Liver (tissue), 9 donors: ENCODE measurements around the gene ATXN10. TPM values are rescaled to one million over a fixed set of nuclear protein-coding genes. Genes with fewer than 3 reads are reported as not detected.

ENCODE experiments used
- DNase-seq: peaks from one replicate; pipeline ENCODE4 v3.0.0-alpha.2; 2017; ENCODE audit warnings: low spot score
- H3K27ac ChIP-seq, 2 donors: one replicate each; pipeline ENCODE4 v1.7.0; 2013; ENCODE audit warnings: inconsistent platforms in 2 of 2, low read length in 2 of 2, control low read depth in 1 of 2, low read depth in 1 of 2, mild to moderate bottlenecking in 1 of 2
- H3K27me3 ChIP-seq, 4 donors: one replicate each; pipeline versions ENCODE4 v1.6.1 to v1.7.0; 2013; ENCODE audit warnings: low read length in 3 of 4, inconsistent platforms in 1 of 4, mild to moderate bottlenecking in 1 of 4, moderate library complexity in 1 of 4; ENCODE audit not compliant: control insufficient read depth in 4 of 4, insufficient read depth in 4 of 4
- H3K36me3 ChIP-seq, 4 donors: one replicate each; pipeline versions ENCODE4 v1.6.1 to v1.7.0; 2013; ENCODE audit warnings: low read length in 3 of 4, mild to moderate bottlenecking in 3 of 4, low read depth in 1 of 4, moderate library complexity in 1 of 4; ENCODE audit not compliant: control insufficient read depth in 4 of 4, insufficient read depth in 3 of 4
- H3K4me1 ChIP-seq, 4 donors: one replicate each; pipeline versions ENCODE4 v1.6.1 to v1.7.0; 2013; ENCODE audit warnings: low read length in 3 of 4, mild to moderate bottlenecking in 3 of 4, moderate library complexity in 1 of 4; ENCODE audit not compliant: control insufficient read depth in 4 of 4, insufficient read depth in 4 of 4
- H3K4me3 ChIP-seq, 3 donors: one replicate each; pipeline versions ENCODE4 v1.6.1 to v1.7.0; 2013; ENCODE audit warnings: low read length in 3 of 3, control low read depth in 1 of 3, low read depth in 1 of 3, mild to moderate bottlenecking in 1 of 3
- H3K9ac ChIP-seq, 2 donors: one replicate each; pipeline ENCODE4 v1.7.0; 2013; ENCODE audit warnings: low read length in 2 of 2, mild to moderate bottlenecking in 2 of 2, moderate library complexity in 2 of 2, control low read depth in 1 of 2, low read depth in 1 of 2
- H3K9me3 ChIP-seq, 4 donors: one replicate each; pipeline versions ENCODE4 v1.6.1 to v1.7.0; 2013; ENCODE audit warnings: low read length in 3 of 4; ENCODE audit not compliant: control insufficient read depth in 4 of 4
- EGR1 ChIP-seq, 2 donors: IDR thresholded peaks; 2 replicates each; pipeline ENCODE4 v1.6.1; 2016 to 2018; ENCODE audit warnings: antibody characterized with exemption in 2 of 2, low read depth in 2 of 2
- FOXA1 ChIP-seq: IDR thresholded peaks from 2 replicates; pipeline ENCODE4 v1.6.1; 2016; ENCODE audit warnings: antibody characterized with exemption
- FOXA2 ChIP-seq: IDR thresholded peaks from 2 replicates; pipeline ENCODE4 v1.6.1; 2016; ENCODE audit warnings: antibody characterized with exemption
- GABPA ChIP-seq, 2 donors: IDR thresholded peaks in 1 of 2; conservative IDR thresholded peaks in 1 of 2; 2 replicates each; pipeline ENCODE4 v1.6.1; 2016; ENCODE audit warnings: antibody characterized with exemption in 2 of 2, mild to moderate bottlenecking in 1 of 2, moderate library complexity in 1 of 2
- HNF4A ChIP-seq, 2 donors: conservative IDR thresholded peaks; 2 replicates each; pipeline ENCODE4 v1.6.1; 2016; ENCODE audit warnings: antibody characterized with exemption in 2 of 2, mild to moderate bottlenecking in 2 of 2
- HNF4G ChIP-seq: IDR thresholded peaks from 2 replicates; pipeline ENCODE4 v1.6.1; 2016; ENCODE audit warnings: antibody characterized with exemption
- JUND ChIP-seq, 2 donors: IDR thresholded peaks; 2 replicates each; pipeline ENCODE4 v1.6.1; 2016; ENCODE audit warnings: antibody characterized with exemption in 2 of 2
- NR2F2 ChIP-seq: IDR thresholded peaks from 2 replicates; pipeline ENCODE4 v1.6.1; 2016; ENCODE audit warnings: antibody characterized with exemption
- RAD21 ChIP-seq, 2 donors: IDR thresholded peaks; 2 replicates each; pipeline ENCODE4 v1.6.1; 2016; ENCODE audit warnings: antibody characterized with exemption in 2 of 2, mild to moderate bottlenecking in 2 of 2
- RXRA ChIP-seq, 2 donors: IDR thresholded peaks; 2 replicates each; pipeline ENCODE4 v1.6.1; 2017 to 2018; ENCODE audit warnings: antibody characterized with exemption in 2 of 2, mild to moderate bottlenecking in 1 of 2
- SP1 ChIP-seq: IDR thresholded peaks from 2 replicates; pipeline ENCODE4 v1.6.1; 2018; ENCODE audit warnings: antibody characterized with exemption, mild to moderate bottlenecking
- TAF1 ChIP-seq: conservative IDR thresholded peaks from 2 replicates; pipeline ENCODE4 v1.6.1; 2016; ENCODE audit warnings: antibody characterized with exemption, mild to moderate bottlenecking
- YY1 ChIP-seq: IDR thresholded peaks from 2 replicates; pipeline ENCODE4 v1.6.1; 2016; ENCODE audit warnings: antibody characterized with exemption, mild to moderate bottlenecking
- WGBS: extraction: QIAGEN DNeasy Blood & Tissue Kit; methylation state at CpG from one replicate; pipeline ENCODE4 v1.1.7; 2013; 5-methylcytosine and 5-hydroxymethylcytosine counted together
- polyA plus RNA-seq, 2 donors: library from polyadenylated mRNA; stranded (reverse) in 1 of 2; unstranded in 1 of 2; fragments of 200-250 nt in 1 of 2; fragments of >200 nt in 1 of 2; fragmentation: Nextera tagmentation in 1 of 2; extraction: Ambion mirVana in 1 of 2; gene quantifications; one replicate each; pipeline versions ENCODE4 v1.2.1 to v1.2.3, GENCODE V29; 2013 to 2015
- total RNA-seq, 2 donors: library from RNA; depleted of rRNA; stranded (reverse); fragments of >200 nt; gene quantifications; one replicate each; pipeline ENCODE4 v1.2.3, GENCODE V29; 2014
- TF ChIP-seq, protein P1 (sequence below): IDR thresholded peaks from 2 replicates; pipeline ENCODE4 v1.6.1; 2016; ENCODE audit warnings: antibody characterized with exemption
- TF ChIP-seq, protein P2 (sequence below): IDR thresholded peaks from 2 replicates; pipeline ENCODE4 v1.6.1; 2016; ENCODE audit warnings: antibody characterized with exemption
- TF ChIP-seq, protein P3 (sequence below): IDR thresholded peaks from 2 replicates; pipeline ENCODE4 v1.6.1; 2016; ENCODE audit warnings: antibody characterized with exemption
- TF ChIP-seq, protein P4 (sequence below): IDR thresholded peaks from 2 replicates; pipeline ENCODE4 v1.6.1; 2016; ENCODE audit warnings: antibody characterized with exemption, mild to moderate bottlenecking
- TF ChIP-seq, protein P5 (sequence below): fragments of 150-350 bp; IDR thresholded peaks from 2 replicates; pipeline ENCODE4 v1.5.1; 2017; ENCODE audit warnings: improper control_type of control experiment, low read depth, low read length; ENCODE audit not compliant: missing input control
- donor health status: healthy.
- donor health status: healthy.
- donor health status: healthy.
- donor health status: healthy.
- donor health status: healthy.

ATXN10 gene
- total and polyA plus RNA-seq, 4 donors = 34.9 to 100 (median 69.7) TPM

DNA sequence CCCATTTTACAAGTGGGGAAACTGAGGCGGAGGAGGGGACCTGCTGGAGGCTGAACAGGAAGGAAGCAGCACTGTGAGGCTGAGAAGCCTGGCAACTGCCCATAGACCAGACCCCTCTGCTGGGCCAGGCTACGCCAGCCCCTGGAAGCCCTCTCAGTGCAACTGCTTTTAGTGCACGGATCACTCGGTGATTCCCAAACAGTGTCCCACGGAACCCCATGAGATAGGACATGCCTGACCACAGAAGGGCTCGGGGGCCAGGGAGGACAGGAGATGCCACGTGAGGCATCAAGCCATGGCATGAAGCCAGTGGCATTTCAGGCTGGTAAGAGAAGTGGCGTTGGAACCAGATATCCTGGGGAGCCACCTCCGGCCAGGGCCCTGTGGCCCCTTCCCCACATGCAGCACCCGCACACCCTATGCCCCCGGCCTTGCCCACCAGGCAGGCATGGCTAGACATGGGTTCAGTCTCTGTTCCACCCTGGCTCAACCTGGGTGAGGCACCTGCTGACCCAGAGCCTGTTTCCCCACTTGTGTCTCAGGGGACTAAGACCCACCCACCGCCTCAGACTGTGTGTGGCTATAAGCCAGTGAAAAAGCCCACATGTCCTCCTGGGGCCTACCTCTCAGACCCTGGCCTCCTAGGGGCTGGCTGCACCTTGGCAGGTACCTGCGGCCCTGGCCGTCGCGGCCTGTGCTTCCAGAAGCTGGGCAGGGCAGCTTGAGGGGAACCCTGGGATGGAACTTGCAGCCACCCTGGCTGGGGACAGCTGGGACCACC, 221.2 kb downstream of the ATXN10 start:
- DNase-seq = no peak
- Histone ChIP-seq H3K9me3 (no peaks in the 10 kb centered on the region), H3K27ac (no peak overlapping the region), H3K27me3 (peaks cover 0 to 7% (median 0%) of the 10 kb centered on the region in 4 donors), H3K4me1 (no peaks in the 10 kb centered on the region), H3K36me3 (no peaks in the 10 kb centered on the region), H3K9ac (no peak overlapping the region), H3K4me3 (no peak overlapping the region)
- 84% methylated on average over 16 of the region's 16 CpGs for WGBS
- TF ChIP-seq HNF4G (no peak), YY1 (no peak), TAF1 (no peak), HNF4A (conservative IDR thresholded peaks at IDR 0.05) (no peak), GABPA (IDR thresholded peaks at IDR 0.05 in 1 of 2, conservative IDR thresholded peaks at IDR 0.05 in 1 of 2) (no peak), RAD21 (IDR thresholded peaks at IDR 0.05) (no peak), FOXA2 (no peak), EGR1 (IDR thresholded peaks at IDR 0.05; ENCODE audit: low read depth in 2 of 2) (no peak), RXRA (IDR thresholded peaks at IDR 0.05) (no peak), SP1 (no peak), NR2F2 (no peak), JUND (IDR thresholded peaks at IDR 0.05) (no peak)
- TF ChIP-seq, protein P1, sequence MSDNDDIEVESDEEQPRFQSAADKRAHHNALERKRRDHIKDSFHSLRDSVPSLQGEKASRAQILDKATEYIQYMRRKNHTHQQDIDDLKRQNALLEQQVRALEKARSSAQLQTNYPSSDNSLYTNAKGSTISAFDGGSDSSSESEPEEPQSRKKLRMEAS = no peak
- TF ChIP-seq, protein P2, sequence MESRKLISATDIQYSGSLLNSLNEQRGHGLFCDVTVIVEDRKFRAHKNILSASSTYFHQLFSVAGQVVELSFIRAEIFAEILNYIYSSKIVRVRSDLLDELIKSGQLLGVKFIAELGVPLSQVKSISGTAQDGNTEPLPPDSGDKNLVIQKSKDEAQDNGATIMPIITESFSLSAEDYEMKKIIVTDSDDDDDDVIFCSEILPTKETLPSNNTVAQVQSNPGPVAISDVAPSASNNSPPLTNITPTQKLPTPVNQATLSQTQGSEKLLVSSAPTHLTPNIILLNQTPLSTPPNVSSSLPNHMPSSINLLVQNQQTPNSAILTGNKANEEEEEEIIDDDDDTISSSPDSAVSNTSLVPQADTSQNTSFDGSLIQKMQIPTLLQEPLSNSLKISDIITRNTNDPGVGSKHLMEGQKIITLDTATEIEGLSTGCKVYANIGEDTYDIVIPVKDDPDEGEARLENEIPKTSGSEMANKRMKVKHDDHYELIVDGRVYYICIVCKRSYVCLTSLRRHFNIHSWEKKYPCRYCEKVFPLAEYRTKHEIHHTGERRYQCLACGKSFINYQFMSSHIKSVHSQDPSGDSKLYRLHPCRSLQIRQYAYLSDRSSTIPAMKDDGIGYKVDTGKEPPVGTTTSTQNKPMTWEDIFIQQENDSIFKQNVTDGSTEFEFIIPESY = no peak
- TF ChIP-seq, protein P3, sequence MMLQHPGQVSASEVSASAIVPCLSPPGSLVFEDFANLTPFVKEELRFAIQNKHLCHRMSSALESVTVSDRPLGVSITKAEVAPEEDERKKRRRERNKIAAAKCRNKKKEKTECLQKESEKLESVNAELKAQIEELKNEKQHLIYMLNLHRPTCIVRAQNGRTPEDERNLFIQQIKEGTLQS = no peak
- TF ChIP-seq, protein P4, sequence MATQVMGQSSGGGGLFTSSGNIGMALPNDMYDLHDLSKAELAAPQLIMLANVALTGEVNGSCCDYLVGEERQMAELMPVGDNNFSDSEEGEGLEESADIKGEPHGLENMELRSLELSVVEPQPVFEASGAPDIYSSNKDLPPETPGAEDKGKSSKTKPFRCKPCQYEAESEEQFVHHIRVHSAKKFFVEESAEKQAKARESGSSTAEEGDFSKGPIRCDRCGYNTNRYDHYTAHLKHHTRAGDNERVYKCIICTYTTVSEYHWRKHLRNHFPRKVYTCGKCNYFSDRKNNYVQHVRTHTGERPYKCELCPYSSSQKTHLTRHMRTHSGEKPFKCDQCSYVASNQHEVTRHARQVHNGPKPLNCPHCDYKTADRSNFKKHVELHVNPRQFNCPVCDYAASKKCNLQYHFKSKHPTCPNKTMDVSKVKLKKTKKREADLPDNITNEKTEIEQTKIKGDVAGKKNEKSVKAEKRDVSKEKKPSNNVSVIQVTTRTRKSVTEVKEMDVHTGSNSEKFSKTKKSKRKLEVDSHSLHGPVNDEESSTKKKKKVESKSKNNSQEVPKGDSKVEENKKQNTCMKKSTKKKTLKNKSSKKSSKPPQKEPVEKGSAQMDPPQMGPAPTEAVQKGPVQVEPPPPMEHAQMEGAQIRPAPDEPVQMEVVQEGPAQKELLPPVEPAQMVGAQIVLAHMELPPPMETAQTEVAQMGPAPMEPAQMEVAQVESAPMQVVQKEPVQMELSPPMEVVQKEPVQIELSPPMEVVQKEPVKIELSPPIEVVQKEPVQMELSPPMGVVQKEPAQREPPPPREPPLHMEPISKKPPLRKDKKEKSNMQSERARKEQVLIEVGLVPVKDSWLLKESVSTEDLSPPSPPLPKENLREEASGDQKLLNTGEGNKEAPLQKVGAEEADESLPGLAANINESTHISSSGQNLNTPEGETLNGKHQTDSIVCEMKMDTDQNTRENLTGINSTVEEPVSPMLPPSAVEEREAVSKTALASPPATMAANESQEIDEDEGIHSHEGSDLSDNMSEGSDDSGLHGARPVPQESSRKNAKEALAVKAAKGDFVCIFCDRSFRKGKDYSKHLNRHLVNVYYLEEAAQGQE = no peak

DNA sequence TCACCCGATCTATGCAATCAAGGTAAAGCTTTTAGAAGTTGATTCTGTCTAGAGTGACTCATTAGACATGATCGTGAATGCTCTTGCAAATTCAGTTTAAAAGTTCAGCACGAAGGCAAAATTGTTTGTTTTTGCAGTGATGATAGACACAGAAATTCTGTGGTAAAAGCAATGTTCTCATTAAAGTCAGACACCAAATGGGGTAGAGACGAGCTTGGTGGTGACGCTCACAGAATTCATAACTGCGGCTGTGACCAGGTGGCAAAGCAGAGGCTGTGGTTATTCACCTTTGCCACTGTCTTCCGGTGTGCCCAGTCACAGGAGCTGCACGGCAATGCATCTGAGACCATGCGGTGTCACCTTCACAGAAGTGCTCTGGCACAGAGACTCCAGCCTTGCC, 221.9 kb downstream of the ATXN10 start:
- no peak overlapping the region for H3K9ac ChIP-seq
- no peak overlapping the region for H3K27ac ChIP-seq
- H3K27me3 ChIP-seq = peaks cover 0 to 7% (median 0%) of the 10 kb centered on the region in 4 donors
- no peak for DNase-seq
- 80% methylated on average over 9 of the region's 9 CpGs for WGBS
- no peaks in the 10 kb centered on the region for H3K36me3 ChIP-seq
- H3K4me3 ChIP-seq = no peak overlapping the region
- H3K9me3 ChIP-seq = no peaks in the 10 kb centered on the region
- no peaks in the 10 kb centered on the region for H3K4me1 ChIP-seq
- TF ChIP-seq, protein P3 = no peak
- TF ChIP-seq EGR1 (IDR thresholded peaks at IDR 0.05; ENCODE audit: low read depth in 2 of 2) (no peak), GABPA (IDR thresholded peaks at IDR 0.05 in 1 of 2, conservative IDR thresholded peaks at IDR 0.05 in 1 of 2) (no peak), HNF4G (no peak), HNF4A (conservative IDR thresholded peaks at IDR 0.05) (no peak), TAF1 (no peak), FOXA1 (no peak), YY1 (no peak), NR2F2 (no peak)
- TF ChIP-seq, protein P5, sequence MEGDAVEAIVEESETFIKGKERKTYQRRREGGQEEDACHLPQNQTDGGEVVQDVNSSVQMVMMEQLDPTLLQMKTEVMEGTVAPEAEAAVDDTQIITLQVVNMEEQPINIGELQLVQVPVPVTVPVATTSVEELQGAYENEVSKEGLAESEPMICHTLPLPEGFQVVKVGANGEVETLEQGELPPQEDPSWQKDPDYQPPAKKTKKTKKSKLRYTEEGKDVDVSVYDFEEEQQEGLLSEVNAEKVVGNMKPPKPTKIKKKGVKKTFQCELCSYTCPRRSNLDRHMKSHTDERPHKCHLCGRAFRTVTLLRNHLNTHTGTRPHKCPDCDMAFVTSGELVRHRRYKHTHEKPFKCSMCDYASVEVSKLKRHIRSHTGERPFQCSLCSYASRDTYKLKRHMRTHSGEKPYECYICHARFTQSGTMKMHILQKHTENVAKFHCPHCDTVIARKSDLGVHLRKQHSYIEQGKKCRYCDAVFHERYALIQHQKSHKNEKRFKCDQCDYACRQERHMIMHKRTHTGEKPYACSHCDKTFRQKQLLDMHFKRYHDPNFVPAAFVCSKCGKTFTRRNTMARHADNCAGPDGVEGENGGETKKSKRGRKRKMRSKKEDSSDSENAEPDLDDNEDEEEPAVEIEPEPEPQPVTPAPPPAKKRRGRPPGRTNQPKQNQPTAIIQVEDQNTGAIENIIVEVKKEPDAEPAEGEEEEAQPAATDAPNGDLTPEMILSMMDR = no peak
- TF ChIP-seq, protein P4 = no peak
